RPMI7951 (cell line): ENCODE results near the gene ATRN. TPM values are rescaled to one million over a fixed set of nuclear protein-coding genes. Genes with fewer than 3 reads are reported as not detected.

ENCODE experiments used
- DNase-seq: peaks from one replicate; pipeline ENCODE4 v3.0.0-alpha.2; 2012; ENCODE audit warnings: low read depth
- total RNA-seq: library from RNA; depleted of rRNA; stranded (reverse); fragments of >200 nt; shearing (Covaris generic); gene quantifications from 2 replicates; pipeline ENCODE4 v1.2.3, GENCODE V29; 2014

The ATRN gene
- total RNA-seq, 1 experiment from 2014 or later = 30.2 TPM

- DNase-seq = no peak
Measured at GRCh38 chr20:3658019-3658715, 187.3 kb downstream of the ATRN start.

GRCh38 chr20:3658716-3659491, 188.1 kb downstream of the ATRN start:
- DNase-seq = peak; percentile 18

- DNase-seq = no peak
Measured at GRCh38 chr20:3659492-3660261, 188.9 kb downstream of the ATRN start.

- DNase-seq = no peak
Measured at GRCh38 chr20:3660262-3661059, 189.6 kb downstream of the ATRN start.

GRCh38 chr20:3661060-3661813, 190.4 kb downstream of the ATRN start:
- DNase-seq = no peak

GRCh38 chr20:3661814-3662665, 191.2 kb downstream of the ATRN start:
- no peak for DNase-seq

GRCh38 chr20:3663031-3663701, 192.3 kb downstream of the ATRN start, which contains the start of gene GFRA4:
Gene GFRA4, minus strand, starts transcription at chr20:3663399. Its CDS starts 0 bp downstream, at chr20:3663399.
- DNase-seq = no peak

- no peak for DNase-seq
Measured at GRCh38 chr20:3663858-3664257, 193.0 kb downstream of the ATRN start.

- no peak for DNase-seq
Measured at GRCh38 chr20:3667434-3668037, 196.7 kb downstream of the ATRN start.

- DNase-seq = no peak
Measured at GRCh38 chr20:3669710-3670367, 199.0 kb downstream of the ATRN start.

GRCh38 chr20:3670511-3670910, 199.7 kb downstream of the ATRN start:
- peak; percentile 48 for DNase-seq

GRCh38 chr20:3670945-3671344, 200.1 kb downstream of the ATRN start:
- DNase-seq = no peak

GRCh38 chr20:3671986-3672546, 201.2 kb downstream of the ATRN start:
- DNase-seq = no peak

GRCh38 chr20:3672547-3673171, 201.8 kb downstream of the ATRN start:
- no peak for DNase-seq

- DNase-seq = no peak
Measured at GRCh38 chr20:3673221-3674070, 202.6 kb downstream of the ATRN start.

- DNase-seq = no peak
Measured at GRCh38 chr20:3674447-3674846, 203.6 kb downstream of the ATRN start.
